Panc1 (cell line): Measurements from ENCODE around the gene NCAPG2. TPM values are rescaled to one million over a fixed set of nuclear protein-coding genes. Genes with fewer than 3 reads are reported as not detected.

Experiments
- ATAC-seq: fragments of 200-7000 bp; cut with Tn5 transposase; 2 replicates; pipeline ENCODE4 v1.9.1; 2020; ENCODE audit warnings: mild to moderate bottlenecking, moderate library complexity
- BruUV-seq: library from RNA; stranded (reverse); fragments of 400-500 nt; replicated peaks from 2 replicates; lab custom pipeline; 2021; lab: Mats Ljungman, UMichigan
- CTCF ChIA-PET: fragments of 300-600 bp; sonication (Branson Sonifier 250); formaldehyde crosslinking; loops from one replicate; lab custom pipeline; 2022; ENCODE audit warnings: antibody characterized with exemption; lab: Charles Lee
- POLR2A ChIA-PET: fragments of 300-600 bp; sonication (Branson Sonifier 250); formaldehyde crosslinking; loops from one replicate; lab custom pipeline; 2022; ENCODE audit warnings: antibody characterized with exemption; lab: Charles Lee
- DNase-seq: peaks from one replicate; pipeline ENCODE4 v3.0.0-alpha.2; 2010; ENCODE audit warnings: low read depth, low spot score
- H3K27ac ChIP-seq: 2 replicates; pipeline ENCODE4 v1.5.1; 2011; ENCODE audit warnings: mild to moderate bottlenecking, low read length, inconsistent platforms
- H3K27me3 ChIP-seq: fragments of 200-500 bp; sonication (Bioruptor generic); 2 replicates; pipeline ENCODE4 v1.6.0; 2014; ENCODE audit warnings: low read length, inconsistent platforms; ENCODE audit not compliant: control insufficient read depth, insufficient read depth
- H3K36me3 ChIP-seq: fragments of 200-500 bp; sonication (Bioruptor generic); 2 replicates; pipeline ENCODE4 v1.5.1; 2014; ENCODE audit warnings: inconsistent platforms, mild to moderate bottlenecking, low read length, moderate library complexity; ENCODE audit not compliant: control insufficient read depth, insufficient read depth
- H3K4me1 ChIP-seq: 2 replicates; pipeline ENCODE4 v1.5.1; 2011; ENCODE audit warnings: inconsistent platforms, mild to moderate bottlenecking, low read length, moderate library complexity; ENCODE audit not compliant: control insufficient read depth, insufficient read depth
- H3K4me3 ChIP-seq, 2 experiments: 2 replicates each; pipeline ENCODE4 v1.5.1; 2011 to 2012; ENCODE audit warnings: low read depth in 2 of 2, low read length in 2 of 2, mild to moderate bottlenecking in 2 of 2, inconsistent platforms in 1 of 2, moderate library complexity in 1 of 2
- H3K9me3 ChIP-seq: fragments of 200-500 bp; sonication (Bioruptor generic); 2 replicates; pipeline ENCODE4 v1.5.1; 2014; ENCODE audit warnings: low read depth, mild to moderate bottlenecking, inconsistent platforms, low read length, moderate library complexity; ENCODE audit not compliant: control insufficient read depth, insufficient read depth
- POLR2AphosphoS5 ChIP-seq: IDR thresholded peaks from 2 replicates; pipeline ENCODE4 v1.6.1; 2012; ENCODE audit warnings: mild to moderate bottlenecking, low read depth, low read length, moderate library complexity
- SIN3A ChIP-seq: IDR thresholded peaks from 2 replicates; pipeline ENCODE4 v1.6.1; 2012; ENCODE audit warnings: low read depth, mild to moderate bottlenecking, low read length, moderate library complexity, borderline replicate concordance; ENCODE audit not compliant: insufficient read depth
- TCF7L2 ChIP-seq: IDR thresholded peaks from 2 replicates; pipeline ENCODE4 v1.6.1; 2011; ENCODE audit warnings: mild to moderate bottlenecking, low read depth, low read length, inconsistent platforms
- in situ Hi-C: cut with HindIII; loops from 2 replicates; pipeline ENCODE4 v1.10.0; 2016; ENCODE audit warnings: low sequenced_read_pairs, low pct_unique_long_range_greater_than_20kb
- intact Hi-C: fragments of 100-400 bp; cut with micrococcal nuclease; formaldehyde crosslinking; loops from one replicate; pipeline ENCODE4 v1.10.0; 2022; ENCODE audit not compliant: unreplicated experiment
- total RNA-seq: library from RNA; stranded (reverse); gene quantifications from one replicate; pipeline ENCODE4 v1.2.1, GENCODE V29; 2021; ENCODE audit not compliant: unreplicated experiment
- TF ChIP-seq, protein P1 (sequence below), 2 experiments: IDR thresholded peaks; 2 replicates each; pipeline ENCODE4 v1.6.1; 2011 to 2012; ENCODE audit warnings: low read depth in 2 of 2, control low read depth in 1 of 2, low read length in 1 of 2, mild to moderate bottlenecking in 1 of 2, moderate library complexity in 1 of 2; ENCODE audit not compliant: insufficient read depth in 1 of 2
- TF ChIP-seq, protein P2 (sequence below): fragments of 450-650 bp; IDR thresholded peaks from 2 replicates; pipeline ENCODE4 v1.5.1; 2017; ENCODE audit warnings: mild to moderate bottlenecking

NCAPG2 gene
- total RNA-seq, 1 experiment from 2014 or later = 81.4 TPM

DNA sequence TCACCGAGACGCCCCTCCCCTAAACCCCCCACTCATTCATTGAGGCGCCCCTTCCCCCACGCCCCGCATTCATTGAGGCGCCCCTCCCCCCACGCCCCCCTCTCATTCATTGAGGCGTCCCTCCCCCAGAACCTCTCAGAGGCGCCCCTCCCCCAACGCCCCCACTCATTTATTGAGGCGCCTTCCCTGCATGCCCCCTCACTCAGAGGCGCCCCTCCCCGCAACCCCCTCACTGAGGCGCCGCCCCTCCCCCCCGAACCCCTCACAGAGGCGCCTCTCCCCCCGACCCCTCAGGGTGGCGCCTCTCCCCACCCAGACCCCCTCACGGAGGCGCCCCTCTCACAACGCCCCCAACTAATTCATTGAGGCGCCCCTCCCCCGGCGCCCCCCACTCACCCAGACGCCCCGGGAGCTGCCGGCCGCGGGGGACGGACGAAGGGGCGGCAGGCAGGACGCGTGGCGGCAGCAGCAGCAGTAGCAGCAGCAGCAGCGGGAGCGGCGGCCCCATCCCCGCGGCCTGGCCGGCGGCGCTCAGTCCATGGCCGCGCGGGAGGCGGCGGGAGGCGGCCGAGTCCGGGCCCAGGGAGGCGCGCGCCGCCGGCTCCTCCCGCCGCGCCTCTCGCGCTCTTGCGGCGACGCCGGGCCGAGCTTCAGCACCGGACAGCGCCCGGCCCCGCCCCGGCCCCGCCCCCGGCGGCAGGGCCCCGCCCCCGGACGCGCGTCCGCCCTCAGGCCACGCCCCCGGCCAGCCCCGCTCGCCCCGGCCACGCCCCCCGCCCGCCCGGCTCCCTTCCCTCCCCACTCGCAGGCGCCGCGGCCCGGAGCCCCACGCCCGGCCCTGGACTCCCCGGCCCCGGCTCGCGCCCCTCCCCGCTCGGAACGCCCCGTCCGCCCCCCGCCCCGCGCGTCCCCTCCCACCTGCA is 117.2 kb downstream of the NCAPG2 start, which contains the start of gene PTPRN2:
Gene PTPRN2, minus strand, starts transcription at position 662 of the 923 bp plus-strand sequence.
- POLR2A ChIA-PET = interaction anchor here (0.6 kb wide), 1 partner anchor 11 kb away, joined by 3 read pairs; no protein-coding TSS in a partner anchor
- H3K36me3 ChIP-seq = no peaks in the 10 kb centered on the region
- no TSS peak for BruUV-seq
- in situ Hi-C loops (no loop called here), intact Hi-C loops (no loop called here)
- no peak for TF ChIP-seq TCF7L2
- TF ChIP-seq, protein P1, sequence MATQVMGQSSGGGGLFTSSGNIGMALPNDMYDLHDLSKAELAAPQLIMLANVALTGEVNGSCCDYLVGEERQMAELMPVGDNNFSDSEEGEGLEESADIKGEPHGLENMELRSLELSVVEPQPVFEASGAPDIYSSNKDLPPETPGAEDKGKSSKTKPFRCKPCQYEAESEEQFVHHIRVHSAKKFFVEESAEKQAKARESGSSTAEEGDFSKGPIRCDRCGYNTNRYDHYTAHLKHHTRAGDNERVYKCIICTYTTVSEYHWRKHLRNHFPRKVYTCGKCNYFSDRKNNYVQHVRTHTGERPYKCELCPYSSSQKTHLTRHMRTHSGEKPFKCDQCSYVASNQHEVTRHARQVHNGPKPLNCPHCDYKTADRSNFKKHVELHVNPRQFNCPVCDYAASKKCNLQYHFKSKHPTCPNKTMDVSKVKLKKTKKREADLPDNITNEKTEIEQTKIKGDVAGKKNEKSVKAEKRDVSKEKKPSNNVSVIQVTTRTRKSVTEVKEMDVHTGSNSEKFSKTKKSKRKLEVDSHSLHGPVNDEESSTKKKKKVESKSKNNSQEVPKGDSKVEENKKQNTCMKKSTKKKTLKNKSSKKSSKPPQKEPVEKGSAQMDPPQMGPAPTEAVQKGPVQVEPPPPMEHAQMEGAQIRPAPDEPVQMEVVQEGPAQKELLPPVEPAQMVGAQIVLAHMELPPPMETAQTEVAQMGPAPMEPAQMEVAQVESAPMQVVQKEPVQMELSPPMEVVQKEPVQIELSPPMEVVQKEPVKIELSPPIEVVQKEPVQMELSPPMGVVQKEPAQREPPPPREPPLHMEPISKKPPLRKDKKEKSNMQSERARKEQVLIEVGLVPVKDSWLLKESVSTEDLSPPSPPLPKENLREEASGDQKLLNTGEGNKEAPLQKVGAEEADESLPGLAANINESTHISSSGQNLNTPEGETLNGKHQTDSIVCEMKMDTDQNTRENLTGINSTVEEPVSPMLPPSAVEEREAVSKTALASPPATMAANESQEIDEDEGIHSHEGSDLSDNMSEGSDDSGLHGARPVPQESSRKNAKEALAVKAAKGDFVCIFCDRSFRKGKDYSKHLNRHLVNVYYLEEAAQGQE (IDR thresholded peaks at IDR 0.05; ENCODE audit: insufficient read depth in 1 of 2, low read depth in 2 of 2, low read length in 1 of 2) = peak; percentile 80 to 92
- H3K4me3 ChIP-seq = peak within 1 kb of the TSS; percentile 29 to 33; a peak in 3 of 4 replicates
- H3K4me1 ChIP-seq = no peaks in the 10 kb centered on the region; the same call in 1 of the 2 replicates
- peak; percentile 89 for ATAC-seq
- peaks cover 13% of the 10 kb centered on the region for H3K27me3 ChIP-seq
- H3K27ac ChIP-seq = no peak within 1 kb of the TSS
- no peak for DNase-seq
- H3K9me3 ChIP-seq = no peaks in the 10 kb centered on the region
- CTCF ChIA-PET = no interaction called here

DNA sequence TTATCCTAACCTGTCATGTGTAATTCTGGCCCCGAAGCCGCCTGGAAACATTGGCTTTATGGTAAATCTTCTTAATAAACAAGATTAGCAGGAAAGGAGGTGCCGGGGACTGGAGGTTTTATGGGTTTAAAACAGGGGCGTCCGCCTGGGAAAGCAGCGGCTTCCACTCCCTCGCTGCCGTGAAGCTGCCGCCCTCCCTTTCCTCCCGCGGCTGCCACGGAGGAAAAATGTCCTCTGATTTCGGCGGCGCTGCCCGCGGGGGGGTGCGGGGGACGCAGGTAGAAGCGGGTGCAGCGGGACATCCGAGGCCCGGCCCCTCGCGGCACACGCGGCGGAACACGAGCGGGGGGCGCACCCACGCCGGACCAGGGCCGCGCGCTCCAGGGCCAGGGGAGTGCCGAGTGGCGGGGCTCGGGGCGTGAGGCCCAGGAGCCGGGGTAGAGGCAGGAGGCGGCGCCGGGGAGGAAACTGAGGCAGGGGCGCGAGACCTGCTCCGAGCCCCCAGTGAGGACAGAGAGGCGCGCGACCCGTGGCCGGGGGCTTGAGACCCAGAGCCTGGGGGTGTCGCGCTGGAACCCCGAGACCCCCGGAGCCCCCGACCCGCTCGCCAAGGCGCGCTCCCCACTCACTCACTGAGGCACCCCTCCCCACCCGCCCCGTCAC is 118.0 kb downstream of the NCAPG2 start:
- Histone ChIP-seq H3K27ac (no peak overlapping the region), H3K36me3 (no peaks in the 10 kb centered on the region), H3K9me3 (no peaks in the 10 kb centered on the region), H3K4me1 (no peaks in the 10 kb centered on the region; the same call in 1 of the 2 replicates), H3K27me3 (peaks cover 13% of the 10 kb centered on the region), H3K4me3 (no peak overlapping the region; a peak in 1 of 4 replicates)
- TF ChIP-seq TCF7L2 (no peak), SIN3A (no peak), POLR2AphosphoS5 (no peak)
- TF ChIP-seq, protein P1 (IDR thresholded peaks at IDR 0.05; ENCODE audit: insufficient read depth in 1 of 2, low read depth in 2 of 2, low read length in 1 of 2) = no peak
- TF ChIP-seq, protein P2, sequence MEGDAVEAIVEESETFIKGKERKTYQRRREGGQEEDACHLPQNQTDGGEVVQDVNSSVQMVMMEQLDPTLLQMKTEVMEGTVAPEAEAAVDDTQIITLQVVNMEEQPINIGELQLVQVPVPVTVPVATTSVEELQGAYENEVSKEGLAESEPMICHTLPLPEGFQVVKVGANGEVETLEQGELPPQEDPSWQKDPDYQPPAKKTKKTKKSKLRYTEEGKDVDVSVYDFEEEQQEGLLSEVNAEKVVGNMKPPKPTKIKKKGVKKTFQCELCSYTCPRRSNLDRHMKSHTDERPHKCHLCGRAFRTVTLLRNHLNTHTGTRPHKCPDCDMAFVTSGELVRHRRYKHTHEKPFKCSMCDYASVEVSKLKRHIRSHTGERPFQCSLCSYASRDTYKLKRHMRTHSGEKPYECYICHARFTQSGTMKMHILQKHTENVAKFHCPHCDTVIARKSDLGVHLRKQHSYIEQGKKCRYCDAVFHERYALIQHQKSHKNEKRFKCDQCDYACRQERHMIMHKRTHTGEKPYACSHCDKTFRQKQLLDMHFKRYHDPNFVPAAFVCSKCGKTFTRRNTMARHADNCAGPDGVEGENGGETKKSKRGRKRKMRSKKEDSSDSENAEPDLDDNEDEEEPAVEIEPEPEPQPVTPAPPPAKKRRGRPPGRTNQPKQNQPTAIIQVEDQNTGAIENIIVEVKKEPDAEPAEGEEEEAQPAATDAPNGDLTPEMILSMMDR = no peak
- ATAC-seq = no peak
- ChIA-PET POLR2A (no interaction called here), CTCF (no interaction called here)
- DNase-seq = no peak
- intact Hi-C loops = no loop called here
- no TSS peak for BruUV-seq
- in situ Hi-C loops = no loop called here
